HL-60 (cell line): ENCODE results near the gene PHF21B.

ENCODE experiments used
- CTCF ChIP-seq: IDR thresholded peaks from one replicate; pipeline ENCODE4 v1.5.1; 2011; ENCODE audit warnings: low read length, control low read depth, inconsistent platforms; ENCODE audit not compliant: insufficient read depth
- GABPA ChIP-seq: IDR thresholded peaks from 2 replicates; pipeline ENCODE4 v1.6.1; 2012; ENCODE audit warnings: low read depth
- POLR2AphosphoS5 ChIP-seq: IDR thresholded peaks from 2 replicates; pipeline ENCODE4 v1.6.1; 2012; ENCODE audit warnings: low read depth
- SPI1 ChIP-seq: IDR thresholded peaks from 2 replicates; pipeline ENCODE4 v1.6.1; 2012; ENCODE audit warnings: low read depth, mild to moderate bottlenecking, borderline replicate concordance
- TF ChIP-seq, protein P1 (sequence below): IDR thresholded peaks from 2 replicates; pipeline ENCODE4 v1.6.1; 2012; ENCODE audit warnings: low read depth; ENCODE audit not compliant: insufficient replicate concordance

DNA sequence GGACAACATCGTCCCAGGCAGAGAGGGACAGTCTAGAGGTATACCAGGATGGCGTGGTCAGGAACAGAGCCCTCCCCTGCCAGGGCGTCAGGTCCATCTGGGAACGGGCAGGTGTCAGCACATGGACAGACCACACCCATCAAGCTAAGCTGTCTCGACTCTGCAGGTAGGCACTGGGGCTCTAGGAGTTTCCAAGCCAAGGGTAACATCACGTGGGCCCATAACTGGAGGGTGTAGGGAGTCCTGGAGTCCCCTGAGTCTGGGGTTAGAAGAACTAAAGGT is 75.4 kb downstream of the PHF21B start:
- TF ChIP-seq, protein P1, sequence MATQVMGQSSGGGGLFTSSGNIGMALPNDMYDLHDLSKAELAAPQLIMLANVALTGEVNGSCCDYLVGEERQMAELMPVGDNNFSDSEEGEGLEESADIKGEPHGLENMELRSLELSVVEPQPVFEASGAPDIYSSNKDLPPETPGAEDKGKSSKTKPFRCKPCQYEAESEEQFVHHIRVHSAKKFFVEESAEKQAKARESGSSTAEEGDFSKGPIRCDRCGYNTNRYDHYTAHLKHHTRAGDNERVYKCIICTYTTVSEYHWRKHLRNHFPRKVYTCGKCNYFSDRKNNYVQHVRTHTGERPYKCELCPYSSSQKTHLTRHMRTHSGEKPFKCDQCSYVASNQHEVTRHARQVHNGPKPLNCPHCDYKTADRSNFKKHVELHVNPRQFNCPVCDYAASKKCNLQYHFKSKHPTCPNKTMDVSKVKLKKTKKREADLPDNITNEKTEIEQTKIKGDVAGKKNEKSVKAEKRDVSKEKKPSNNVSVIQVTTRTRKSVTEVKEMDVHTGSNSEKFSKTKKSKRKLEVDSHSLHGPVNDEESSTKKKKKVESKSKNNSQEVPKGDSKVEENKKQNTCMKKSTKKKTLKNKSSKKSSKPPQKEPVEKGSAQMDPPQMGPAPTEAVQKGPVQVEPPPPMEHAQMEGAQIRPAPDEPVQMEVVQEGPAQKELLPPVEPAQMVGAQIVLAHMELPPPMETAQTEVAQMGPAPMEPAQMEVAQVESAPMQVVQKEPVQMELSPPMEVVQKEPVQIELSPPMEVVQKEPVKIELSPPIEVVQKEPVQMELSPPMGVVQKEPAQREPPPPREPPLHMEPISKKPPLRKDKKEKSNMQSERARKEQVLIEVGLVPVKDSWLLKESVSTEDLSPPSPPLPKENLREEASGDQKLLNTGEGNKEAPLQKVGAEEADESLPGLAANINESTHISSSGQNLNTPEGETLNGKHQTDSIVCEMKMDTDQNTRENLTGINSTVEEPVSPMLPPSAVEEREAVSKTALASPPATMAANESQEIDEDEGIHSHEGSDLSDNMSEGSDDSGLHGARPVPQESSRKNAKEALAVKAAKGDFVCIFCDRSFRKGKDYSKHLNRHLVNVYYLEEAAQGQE = no peak
- TF ChIP-seq POLR2AphosphoS5 = no peak
- TF ChIP-seq CTCF = no peak
- no peak for TF ChIP-seq GABPA
- TF ChIP-seq SPI1 = no peak
